ENCODE measurements around the gene MRGPRX1. TPM values are rescaled to one million over a fixed set of nuclear protein-coding genes. Genes with fewer than 3 reads are reported as not detected.

The MRGPRX1 gene
- total and polyA plus RNA-seq, 9 of the 15 experiments (the other 6 are each of a cell fraction or from before 2014, with no cell fraction given), result not detected

Other genes starting within 250 kb of the MRGPRX1 start
- gene TMEM86A, start 240.6 kb downstream of the MRGPRX1 start, total RNA-seq (2014; rRNA removed), result 0.45 and 1.0 TPM in 2 replicates
- gene TMEM86A, start 240.6 kb downstream of the MRGPRX1 start, total RNA-seq (2014; rRNA removed; fragmentation: Illumina TruSeq; extraction: Trizol), result 0.22 and 0.25 TPM in 2 replicates
- 0.11 and 0.22 TPM in 2 replicates for gene TMEM86A, start 240.6 kb downstream of the MRGPRX1 start, total RNA-seq (2015; rRNA removed; fragmentation: Illumina TruSeq; extraction: Trizol)
- 0.74 and 1.3 TPM in 2 replicates for gene TMEM86A, start 240.6 kb downstream of the MRGPRX1 start, total RNA-seq (2021)
- 0.27 and 0.52 TPM in 2 replicates for gene TMEM86A, start 240.6 kb downstream of the MRGPRX1 start, polyA plus RNA-seq (2011; rRNA removed)
- 0.39 and 0.78 TPM in 2 replicates for gene TMEM86A, start 240.6 kb downstream of the MRGPRX1 start, polyA plus RNA-seq (2014; fragmentation: Illumina TruSeq; extraction: Trizol)
- gene TMEM86A, start 240.6 kb downstream of the MRGPRX1 start, polyA plus RNA-seq (2014; fragmentation: Nextera tagmentation; extraction: Ambion mirVana), result not detected
- 0.27 and 0.40 TPM in 2 replicates for gene TMEM86A, start 240.6 kb downstream of the MRGPRX1 start, polyA plus RNA-seq (2014; rRNA removed)
- not detected in 2 replicates for gene IGSF22, start 213.2 kb downstream of the MRGPRX1 start, total RNA-seq (2014; rRNA removed)
- gene IGSF22, start 213.2 kb downstream of the MRGPRX1 start, total RNA-seq (2014; rRNA removed; fragmentation: Illumina TruSeq; extraction: Trizol), result not detected in 2 replicates
- not detected in 2 replicates for gene IGSF22, start 213.2 kb downstream of the MRGPRX1 start, total RNA-seq (2015; rRNA removed; fragmentation: Illumina TruSeq; extraction: Trizol)
- gene IGSF22, start 213.2 kb downstream of the MRGPRX1 start, total RNA-seq (2021), result not detected in 2 replicates
- not detected in 2 replicates for gene IGSF22, start 213.2 kb downstream of the MRGPRX1 start, polyA plus RNA-seq (2011; rRNA removed)
- not detected in 2 replicates for gene IGSF22, start 213.2 kb downstream of the MRGPRX1 start, polyA plus RNA-seq (2014; fragmentation: Illumina TruSeq; extraction: Trizol)
- gene IGSF22, start 213.2 kb downstream of the MRGPRX1 start, polyA plus RNA-seq (2014; fragmentation: Nextera tagmentation; extraction: Ambion mirVana), result not detected
- gene IGSF22, start 213.2 kb downstream of the MRGPRX1 start, polyA plus RNA-seq (2014; rRNA removed), result not detected in 2 replicates
- gene PTPN5, start 147.6 kb downstream of the MRGPRX1 start, total RNA-seq (2014; rRNA removed), result not detected in 2 replicates
- gene PTPN5, start 147.6 kb downstream of the MRGPRX1 start, total RNA-seq (2014; rRNA removed; fragmentation: Illumina TruSeq; extraction: Trizol), result not detected in 2 replicates
- gene PTPN5, start 147.6 kb downstream of the MRGPRX1 start, total RNA-seq (2015; rRNA removed; fragmentation: Illumina TruSeq; extraction: Trizol), result not detected in 2 replicates
- not detected in 2 replicates for gene PTPN5, start 147.6 kb downstream of the MRGPRX1 start, total RNA-seq (2021)
- not detected in 2 replicates for gene PTPN5, start 147.6 kb downstream of the MRGPRX1 start, polyA plus RNA-seq (2011; rRNA removed)
- not detected in 2 replicates for gene PTPN5, start 147.6 kb downstream of the MRGPRX1 start, polyA plus RNA-seq (2014; fragmentation: Illumina TruSeq; extraction: Trizol)
- gene PTPN5, start 147.6 kb downstream of the MRGPRX1 start, polyA plus RNA-seq (2014; fragmentation: Nextera tagmentation; extraction: Ambion mirVana), result not detected
- not detected in 2 replicates for gene PTPN5, start 147.6 kb downstream of the MRGPRX1 start, polyA plus RNA-seq (2014; rRNA removed)
- gene MRGPRX2, start 121.3 kb upstream of the MRGPRX1 start, total RNA-seq (2014; rRNA removed), result not detected in 2 replicates
- gene MRGPRX2, start 121.3 kb upstream of the MRGPRX1 start, total RNA-seq (2014; rRNA removed; fragmentation: Illumina TruSeq; extraction: Trizol), result not detected in 2 replicates
- gene MRGPRX2, start 121.3 kb upstream of the MRGPRX1 start, total RNA-seq (2015; rRNA removed; fragmentation: Illumina TruSeq; extraction: Trizol), result not detected in 2 replicates
- gene MRGPRX2, start 121.3 kb upstream of the MRGPRX1 start, total RNA-seq (2021), result not detected in 2 replicates
- 0.04 TPM in 1 of 2 replicates, not detected in the other for gene MRGPRX2, start 121.3 kb upstream of the MRGPRX1 start, polyA plus RNA-seq (2011; rRNA removed)
- not detected in 2 replicates for gene MRGPRX2, start 121.3 kb upstream of the MRGPRX1 start, polyA plus RNA-seq (2014; fragmentation: Illumina TruSeq; extraction: Trizol)
- not detected for gene MRGPRX2, start 121.3 kb upstream of the MRGPRX1 start, polyA plus RNA-seq (2014; fragmentation: Nextera tagmentation; extraction: Ambion mirVana)
- not detected in 2 replicates for gene MRGPRX2, start 121.3 kb upstream of the MRGPRX1 start, polyA plus RNA-seq (2014; rRNA removed)
- 7.0 and 8.5 TPM in 2 replicates for gene ZDHHC13, start 177.8 kb upstream of the MRGPRX1 start, total RNA-seq (2014; rRNA removed)
- 13.9 and 14.6 TPM in 2 replicates for gene ZDHHC13, start 177.8 kb upstream of the MRGPRX1 start, total RNA-seq (2014; rRNA removed; fragmentation: Illumina TruSeq; extraction: Trizol)
- 10.8 and 11.0 TPM in 2 replicates for gene ZDHHC13, start 177.8 kb upstream of the MRGPRX1 start, total RNA-seq (2015; rRNA removed; fragmentation: Illumina TruSeq; extraction: Trizol)
- 8.7 and 9.5 TPM in 2 replicates for gene ZDHHC13, start 177.8 kb upstream of the MRGPRX1 start, total RNA-seq (2021)
- 14.0 and 18.6 TPM in 2 replicates for gene ZDHHC13, start 177.8 kb upstream of the MRGPRX1 start, polyA plus RNA-seq (2011; rRNA removed)
- gene ZDHHC13, start 177.8 kb upstream of the MRGPRX1 start, polyA plus RNA-seq (2014; fragmentation: Illumina TruSeq; extraction: Trizol), result 10.1 and 12.0 TPM in 2 replicates
- 1 to 10 TPM; 4.7 to 4.9 TPM for gene ZDHHC13, start 177.8 kb upstream of the MRGPRX1 start, polyA plus RNA-seq (2014; fragmentation: Nextera tagmentation; extraction: Ambion mirVana)
- 10.0 and 11.2 TPM in 2 replicates for gene ZDHHC13, start 177.8 kb upstream of the MRGPRX1 start, polyA plus RNA-seq (2014; rRNA removed)